ENCODE results near the gene KLF15. TPM values are rescaled to one million over a fixed set of nuclear protein-coding genes. Genes with fewer than 3 reads are reported as not detected.
"Not testable (repeated sequence)": the region's sequence is repeated elsewhere in the genome, so short reads cannot be mapped to it uniquely, and the experiment has no call there.

The KLF15 gene
- total RNA-seq, 1 experiment from 2014 or later: 0.26 TPM

DNA sequence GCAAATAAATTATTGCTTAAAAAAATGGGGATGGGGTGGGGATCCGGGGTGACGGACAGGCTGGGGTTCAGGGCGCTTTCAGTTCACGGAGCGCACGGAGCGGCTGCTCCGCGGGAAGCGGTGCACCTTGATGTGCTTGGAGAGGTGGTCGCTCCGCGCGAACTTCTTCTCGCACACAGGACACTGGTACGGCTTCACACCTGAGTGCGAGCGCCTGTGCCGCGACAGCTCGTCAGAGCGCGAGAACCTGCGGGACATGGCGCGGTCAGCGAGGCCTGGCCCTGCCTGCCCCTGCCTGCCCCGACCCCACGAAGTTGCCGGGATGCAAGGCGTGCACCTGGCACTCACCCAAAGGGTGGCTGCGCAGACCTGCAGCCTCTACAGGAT is 13.6 kb downstream of the KLF15 start:
- DNase-seq: no peak
- no peaks in the 10 kb centered on the region for H3K36me3 ChIP-seq
- H3K27me3 ChIP-seq: no peaks in the 10 kb centered on the region
- no peaks in the 10 kb centered on the region; the same call in 1 of the 2 replicates for H3K9me3 ChIP-seq
- H3K4me3 ChIP-seq: no peak overlapping the region

DNA sequence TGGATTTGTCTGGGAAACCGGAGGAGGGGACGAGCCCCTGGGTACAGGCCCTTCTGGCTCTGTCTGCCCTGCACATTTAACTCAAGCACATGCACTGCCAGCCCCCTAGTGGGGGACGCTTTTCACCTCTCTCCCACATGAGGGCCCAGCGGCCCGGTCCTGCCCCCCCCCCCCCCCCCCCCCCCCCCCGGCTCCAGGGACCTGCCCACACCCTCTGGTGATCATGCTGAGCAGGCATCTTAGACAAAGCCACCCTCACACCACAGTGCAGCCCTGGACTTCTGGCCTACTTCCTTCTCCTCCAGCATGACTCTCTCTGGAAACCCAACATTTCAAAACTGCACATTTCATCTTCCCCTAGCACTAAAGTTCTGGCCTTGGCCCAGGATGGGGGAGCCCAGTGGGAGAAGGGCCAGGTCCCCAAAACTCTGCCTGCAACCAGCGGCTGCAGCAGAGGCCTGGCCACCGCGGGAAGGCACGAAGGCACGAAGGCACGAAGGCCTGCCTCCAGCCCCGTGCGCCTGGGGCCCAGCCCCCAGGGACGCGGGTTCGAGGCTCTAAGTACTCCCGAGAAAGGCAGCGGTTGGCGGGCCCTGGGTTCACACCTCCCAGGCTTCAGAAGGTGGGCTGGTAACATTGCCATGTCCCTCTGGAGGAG is 14.1 kb downstream of the KLF15 start:
- Histone ChIP-seq H3K27me3 (no peaks in the 10 kb centered on the region), H3K4me3 (no peak overlapping the region), H3K36me3 (no peaks in the 10 kb centered on the region), H3K9me3 (no peaks in the 10 kb centered on the region; the same call in 1 of the 2 replicates)
- no peak for DNase-seq

DNA sequence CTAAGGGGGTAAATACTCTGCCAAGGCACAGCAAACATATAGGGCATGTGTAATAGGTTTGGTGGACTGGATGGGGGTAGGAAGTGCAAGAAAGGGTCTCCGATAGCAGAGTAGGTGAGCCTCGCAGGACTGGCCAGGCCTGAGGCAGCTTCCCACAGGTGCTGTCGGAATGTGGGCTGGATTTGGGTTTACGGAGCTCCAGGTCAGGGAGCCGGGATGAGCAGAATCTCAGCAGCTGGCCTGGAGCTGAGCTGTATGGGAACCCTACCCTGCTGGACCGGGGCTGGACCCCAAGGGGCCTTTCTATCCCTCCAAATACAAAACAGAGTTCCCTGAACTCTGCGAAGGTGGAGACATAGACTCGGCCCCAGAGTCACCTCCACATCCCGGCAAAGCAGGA is 15.0 kb downstream of the KLF15 start:
- Histone ChIP-seq H3K4me3 (no peak overlapping the region), H3K9me3 (no peaks in the 10 kb centered on the region; the same call in 1 of the 2 replicates), H3K36me3 (no peaks in the 10 kb centered on the region), H3K27me3 (no peaks in the 10 kb centered on the region)
- no peak for DNase-seq

DNA sequence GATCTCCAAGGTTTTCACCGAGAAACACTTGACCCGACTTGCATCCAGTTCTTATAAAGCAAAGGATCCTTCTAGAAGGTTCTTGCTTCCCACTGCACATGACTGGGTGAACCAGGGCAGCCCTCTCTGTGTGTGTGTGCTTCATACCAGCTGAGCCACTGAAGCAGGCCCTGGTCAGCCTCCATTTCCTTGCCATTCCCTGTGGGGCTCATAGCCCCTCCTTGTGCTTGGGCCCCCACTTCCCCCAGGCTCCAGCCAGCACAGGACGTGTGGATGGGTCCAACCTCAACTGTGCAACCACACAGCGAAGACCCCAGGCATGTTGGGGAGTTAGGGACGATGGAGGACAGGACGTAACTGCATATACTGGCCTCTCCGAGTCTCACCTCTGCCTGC is 15.5 kb downstream of the KLF15 start:
- no peak for DNase-seq
- Histone ChIP-seq H3K9me3 (no peaks in the 10 kb centered on the region; the same call in 1 of the 2 replicates), H3K36me3 (no peaks in the 10 kb centered on the region), H3K4me3 (no peak overlapping the region), H3K27me3 (no peaks in the 10 kb centered on the region)

DNA sequence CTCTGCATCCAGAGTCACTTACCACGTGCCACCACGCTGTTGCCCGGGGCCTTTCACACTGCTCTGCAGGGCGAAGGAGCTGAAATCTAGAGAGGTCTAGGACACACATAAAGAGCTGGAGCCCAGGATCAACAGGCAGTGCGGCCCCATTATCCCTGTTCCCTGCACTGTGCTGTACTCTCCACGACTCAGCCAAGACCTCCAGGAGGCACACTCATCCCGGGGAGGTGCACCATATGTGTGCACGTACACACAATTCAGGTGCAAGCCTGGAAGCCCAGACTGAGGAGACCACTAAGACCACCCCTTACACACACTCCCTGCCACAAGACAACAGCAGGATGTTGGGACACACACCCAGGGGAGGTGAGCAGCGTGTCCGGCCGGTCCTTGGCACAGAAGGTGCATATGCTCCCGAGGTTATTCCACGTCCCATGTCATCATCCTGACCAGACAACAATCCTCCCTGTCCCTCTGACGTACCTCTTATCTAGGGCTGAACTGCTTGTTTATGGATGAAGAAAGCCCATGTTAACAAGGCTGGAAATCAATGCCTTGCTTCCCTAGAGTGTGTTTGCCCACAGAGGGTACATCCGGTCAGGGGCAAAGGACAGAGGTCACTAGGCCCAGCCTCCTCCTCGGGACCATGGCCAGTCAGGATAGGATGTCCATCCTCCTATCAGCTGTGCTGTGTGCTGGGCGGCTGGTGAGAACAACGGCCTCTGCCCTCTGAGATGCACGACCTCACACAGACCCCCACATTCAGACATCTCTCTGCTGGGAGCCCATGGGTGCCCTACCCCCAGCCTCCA is 16.1 kb downstream of the KLF15 start:
- H3K36me3 ChIP-seq: no peaks in the 10 kb centered on the region
- H3K9me3 ChIP-seq: no peaks in the 10 kb centered on the region; the same call in 1 of the 2 replicates
- no peak overlapping the region for H3K4me3 ChIP-seq
- no peaks in the 10 kb centered on the region for H3K27me3 ChIP-seq
- DNase-seq: no peak

DNA sequence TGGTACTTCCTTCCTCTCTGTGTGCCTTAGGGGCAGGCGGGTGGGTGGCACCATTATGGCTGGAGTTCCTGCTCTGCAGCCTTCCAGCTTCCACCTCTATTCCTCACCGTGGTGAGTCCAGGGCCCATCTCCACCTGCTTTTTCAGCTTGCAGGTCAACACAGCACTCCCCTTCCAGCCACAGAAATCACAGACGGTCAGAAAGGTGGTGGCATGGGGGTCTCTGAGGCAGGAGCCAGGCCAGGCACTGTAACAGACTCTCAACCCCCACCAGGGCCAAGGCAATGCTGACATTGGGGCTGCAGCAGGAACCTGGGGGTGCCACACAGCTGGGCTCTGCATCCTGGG is 16.6 kb downstream of the KLF15 start:
- no peaks in the 10 kb centered on the region for H3K27me3 ChIP-seq
- no peak for DNase-seq
- no peak overlapping the region for H3K4me3 ChIP-seq
- no peaks in the 10 kb centered on the region; the same call in 1 of the 2 replicates for H3K9me3 ChIP-seq
- H3K36me3 ChIP-seq: no peaks in the 10 kb centered on the region

DNA sequence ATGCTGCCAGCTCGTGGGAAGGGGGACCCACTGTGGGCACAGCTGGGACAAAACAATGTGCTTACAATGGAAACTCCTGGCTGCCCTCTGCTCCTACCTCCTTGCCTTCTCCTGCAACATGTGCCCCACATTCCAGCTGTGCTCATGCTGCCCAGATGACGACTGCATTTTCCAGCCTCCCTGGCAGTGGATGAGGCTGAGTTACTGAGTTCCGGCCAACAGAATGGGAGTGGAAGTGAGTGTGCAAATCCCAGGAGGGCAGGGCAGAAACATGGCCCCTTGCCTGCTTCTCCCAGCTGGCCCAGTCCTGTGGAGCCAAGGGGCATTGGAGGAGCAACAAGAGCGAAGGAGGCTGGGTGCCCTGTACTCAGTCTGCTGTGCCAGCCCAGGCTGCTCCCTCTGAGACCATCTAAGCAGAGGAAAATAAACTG is 17.1 kb downstream of the KLF15 start:
- Histone ChIP-seq H3K9me3 (no peaks in the 10 kb centered on the region; the same call in 1 of the 2 replicates), H3K27me3 (no peaks in the 10 kb centered on the region), H3K36me3 (no peaks in the 10 kb centered on the region), H3K4me3 (no peak overlapping the region)
- peak; percentile 87 for DNase-seq

DNA sequence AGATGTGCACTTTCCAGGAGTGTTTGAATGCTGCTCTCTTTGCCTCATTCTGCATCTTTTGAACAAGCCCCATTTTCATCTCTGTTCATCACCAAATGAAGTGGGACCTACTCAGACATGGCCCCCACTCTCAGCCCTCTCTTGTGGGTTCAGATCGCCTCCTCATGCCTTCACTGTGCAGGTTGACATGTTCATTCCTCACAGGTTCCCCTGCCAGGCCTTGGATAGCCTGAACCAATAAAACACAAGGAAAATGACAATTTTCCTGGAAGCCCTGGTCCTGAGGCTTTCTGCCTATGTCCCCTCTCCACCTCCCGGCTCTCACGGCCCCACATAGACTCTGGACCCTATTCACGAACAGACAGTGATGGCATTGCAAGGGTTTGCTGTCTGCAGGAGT is 17.7 kb downstream of the KLF15 start:
- Histone ChIP-seq H3K27me3 (no peaks in the 10 kb centered on the region), H3K9me3 (no peaks in the 10 kb centered on the region; the same call in 1 of the 2 replicates), H3K4me3 (no peak overlapping the region), H3K36me3 (no peaks in the 10 kb centered on the region)
- no peak for DNase-seq

DNA sequence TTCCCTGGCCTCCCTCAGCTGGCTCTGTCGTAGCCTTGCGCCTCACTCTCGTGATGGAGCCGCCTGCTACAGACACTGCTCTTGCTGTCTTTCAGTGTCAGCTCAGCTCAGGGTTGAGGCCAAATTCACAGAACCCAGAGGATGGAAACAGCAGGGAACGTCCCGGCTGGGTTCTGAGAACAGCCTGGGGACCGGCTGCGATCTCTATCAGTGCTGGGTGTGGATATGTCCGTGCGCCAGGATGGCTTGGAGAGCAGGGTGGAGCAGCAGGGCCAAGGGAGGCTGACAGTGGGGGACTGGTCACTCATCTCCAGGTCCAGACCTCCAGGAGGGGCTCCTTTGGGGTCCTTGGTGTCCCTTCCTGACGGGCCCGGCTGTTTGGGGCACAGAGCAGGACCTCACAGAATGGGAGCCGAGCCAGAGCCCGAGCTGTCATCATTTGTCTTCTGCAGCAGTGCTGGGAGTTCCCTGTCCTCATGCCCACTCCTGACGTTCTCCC is 18.4 kb downstream of the KLF15 start:
- Histone ChIP-seq H3K4me3 (no peak overlapping the region), H3K9me3 (no peaks in the 10 kb centered on the region; the same call in 1 of the 2 replicates), H3K27me3 (no peaks in the 10 kb centered on the region), H3K36me3 (no peaks in the 10 kb centered on the region)
- no peak for DNase-seq

DNA sequence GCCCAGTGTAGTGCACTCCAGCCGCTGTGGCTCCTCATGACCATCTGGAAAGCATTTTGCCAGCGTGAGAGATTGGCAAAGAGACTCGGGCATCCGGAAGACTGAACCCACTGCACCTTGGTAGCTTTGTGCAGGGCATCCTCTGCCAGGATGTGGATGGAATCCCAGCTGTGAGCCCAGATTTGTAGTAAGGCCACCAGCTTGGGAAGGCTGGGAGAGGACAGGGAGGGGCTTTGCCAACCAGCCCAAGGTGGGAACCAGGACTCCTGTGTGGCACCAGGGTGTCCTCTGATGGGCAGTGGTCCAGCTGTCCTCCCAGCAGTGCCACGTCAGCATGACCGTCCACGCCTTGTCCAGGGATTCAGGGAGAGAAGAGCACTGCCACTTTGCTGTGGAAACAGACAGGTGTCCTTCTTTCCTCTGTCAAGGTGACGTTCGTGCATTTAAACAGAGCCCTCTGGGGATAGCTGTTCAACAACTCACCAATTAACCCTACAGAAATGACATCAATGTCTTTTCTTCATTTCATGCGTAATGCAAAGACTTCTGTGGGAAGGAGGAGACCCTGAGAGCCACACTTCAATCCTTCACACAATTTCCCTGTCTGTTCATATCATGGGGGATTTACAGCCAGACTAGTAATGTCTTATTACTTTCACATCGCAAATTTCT is 19.1 kb downstream of the KLF15 start:
- H3K9me3 ChIP-seq: no peaks in the 10 kb centered on the region; the same call in 1 of the 2 replicates
- no peak overlapping the region for H3K4me3 ChIP-seq
- no peak for DNase-seq
- no peaks in the 10 kb centered on the region for H3K36me3 ChIP-seq
- no peaks in the 10 kb centered on the region for H3K27me3 ChIP-seq

DNA sequence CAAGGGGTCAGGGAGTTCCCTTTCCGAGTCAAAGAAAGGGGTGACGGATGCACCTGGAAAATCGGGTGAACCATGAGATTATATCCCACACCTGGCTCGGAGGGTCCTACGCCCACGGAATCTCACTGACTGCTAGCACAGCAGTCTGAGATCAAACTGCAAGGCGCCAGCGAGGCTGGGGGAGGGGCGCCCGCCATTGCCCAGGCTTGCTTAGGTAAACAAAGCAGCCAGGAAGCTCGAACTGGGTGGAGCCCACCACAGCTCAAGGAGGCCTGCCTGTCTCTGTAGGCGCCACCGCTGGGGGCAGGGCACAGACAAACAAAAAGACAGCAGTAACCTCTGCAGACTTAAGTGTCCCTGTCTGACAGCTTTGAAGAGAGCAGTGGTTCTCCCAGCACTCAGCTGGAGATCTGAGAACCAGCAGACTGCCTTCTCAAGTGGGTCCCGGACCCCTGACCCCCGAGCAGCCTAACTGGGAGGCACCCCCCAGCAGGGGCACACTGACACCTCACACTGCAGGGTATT is 25.3 kb downstream of the KLF15 start:
- not testable (repeated sequence) for H3K4me3 ChIP-seq, H3K36me3 ChIP-seq

DNA sequence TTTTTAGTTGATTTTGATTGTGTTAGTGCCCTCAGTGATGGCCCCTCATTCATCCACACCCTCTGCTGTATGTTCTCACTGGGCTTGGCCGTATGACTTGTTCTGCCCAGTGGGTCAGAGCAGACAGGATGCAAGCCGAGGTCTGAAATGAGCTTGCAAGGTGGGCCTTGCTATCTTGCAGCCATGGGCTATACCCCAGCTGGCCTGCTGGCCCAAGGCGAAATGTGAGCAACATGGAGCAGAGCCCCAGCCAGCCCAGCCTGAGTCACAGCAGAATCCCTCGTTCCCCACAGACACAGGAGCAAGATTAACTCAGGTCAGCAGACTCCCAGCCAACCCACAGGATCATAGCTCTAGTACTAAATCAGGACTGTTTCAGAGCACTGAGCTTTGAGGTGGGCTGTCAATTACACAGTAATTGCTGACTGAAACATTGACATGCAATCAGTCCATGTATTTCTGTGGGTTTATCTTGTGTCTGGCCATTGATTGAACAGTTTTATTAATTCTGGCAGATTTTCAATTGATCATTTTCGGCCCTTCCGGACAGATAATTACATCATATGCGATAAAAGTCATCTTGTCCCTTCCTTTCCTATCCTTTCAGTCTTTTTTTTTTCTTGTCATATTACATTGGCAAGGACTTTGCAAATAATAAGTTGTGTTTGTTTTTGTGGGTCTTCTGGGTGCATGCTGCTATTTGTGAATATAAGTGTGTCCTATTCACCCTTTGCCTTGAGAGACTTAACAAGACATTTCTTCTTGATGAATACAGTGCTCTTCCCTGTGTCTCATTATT is 27.1 kb downstream of the KLF15 start:
- H3K4me3 ChIP-seq: no peak overlapping the region
- peaks cover 13% of the 10 kb centered on the region; the same call in 1 of the 2 replicates for H3K9me3 ChIP-seq
- peaks cover 23% of the 10 kb centered on the region for H3K27me3 ChIP-seq
- no peaks in the 10 kb centered on the region for H3K36me3 ChIP-seq
- no peak for DNase-seq

More for the DNA sequence above, 25.3 kb downstream of the KLF15 start:
- DNase-seq: not testable (repeated sequence)
- peaks cover 18% of the 10 kb centered on the region for H3K27me3 ChIP-seq
- peaks cover 10% of the 10 kb centered on the region; the same call in 1 of the 2 replicates for H3K9me3 ChIP-seq

DNA sequence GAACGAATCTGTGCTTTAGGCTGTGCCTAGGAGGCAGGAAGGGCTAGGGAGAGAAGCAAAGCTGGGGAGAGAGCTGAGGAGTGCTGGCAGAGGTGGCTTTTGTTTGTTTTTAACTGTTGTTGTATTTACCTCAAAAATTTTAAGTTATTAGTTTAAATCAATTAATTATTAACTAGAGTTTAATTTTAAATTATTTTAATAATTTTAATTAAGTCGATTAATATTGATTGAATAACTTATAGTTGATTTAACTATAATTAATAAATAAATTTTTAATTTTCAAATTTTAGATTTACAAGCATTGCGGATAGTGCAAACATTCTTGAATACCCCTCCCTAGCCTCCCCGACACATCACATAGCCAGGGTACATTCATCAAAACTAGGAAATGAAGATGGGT is 30.6 kb downstream of the KLF15 start:
- no peak overlapping the region for H3K4me3 ChIP-seq
- DNase-seq: no peak
- peaks cover 23% of the 10 kb centered on the region for H3K27me3 ChIP-seq
- no peaks in the 10 kb centered on the region for H3K36me3 ChIP-seq
- peaks cover 13% of the 10 kb centered on the region; the same call in 1 of the 2 replicates for H3K9me3 ChIP-seq

DNA sequence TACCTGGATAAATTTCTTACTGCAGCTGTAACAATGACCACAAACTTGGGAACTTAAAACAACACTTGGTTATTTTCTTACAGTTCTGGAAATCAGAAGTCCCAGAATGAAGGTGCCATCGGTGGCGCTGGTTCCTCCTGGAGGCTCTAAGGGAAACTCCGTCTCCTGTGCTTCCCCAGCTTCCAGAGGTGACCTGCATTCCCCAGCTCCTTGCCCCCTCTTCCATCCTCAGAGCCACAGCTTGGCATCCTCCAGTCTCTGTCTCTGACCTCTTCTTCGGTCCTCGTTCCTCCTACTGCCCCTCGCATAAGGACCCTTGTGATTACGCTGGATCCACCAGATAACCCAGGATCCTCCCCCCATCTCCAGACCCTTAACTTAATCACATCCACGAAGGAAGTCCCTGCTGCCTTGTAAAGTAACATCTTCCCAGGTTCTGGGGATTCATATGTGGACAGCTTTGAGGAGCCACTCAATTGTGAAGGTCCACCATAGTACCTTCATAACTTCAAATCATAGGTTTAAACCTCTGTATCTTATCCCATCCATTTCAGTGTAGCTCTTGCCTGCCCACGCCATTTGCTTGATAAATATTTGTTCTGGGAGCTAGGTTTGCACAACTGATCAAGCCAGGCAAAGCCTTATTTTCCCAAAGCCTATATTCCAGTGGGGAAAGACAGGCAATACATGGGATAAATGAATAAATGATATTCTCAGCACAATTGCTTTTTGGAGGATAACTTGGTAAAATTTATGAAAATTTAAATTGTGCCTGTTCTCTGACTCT is 34.8 kb downstream of the KLF15 start:
- Histone ChIP-seq H3K9me3 (0 out of 2 replicates have a peak, but pooled peaks cover 2% of the 10 kb centered on the region), H3K36me3 (no peaks in the 10 kb centered on the region), H3K27me3 (peaks cover 10% of the 10 kb centered on the region), H3K4me3 (no peak overlapping the region)
- DNase-seq: no peak

DNA sequence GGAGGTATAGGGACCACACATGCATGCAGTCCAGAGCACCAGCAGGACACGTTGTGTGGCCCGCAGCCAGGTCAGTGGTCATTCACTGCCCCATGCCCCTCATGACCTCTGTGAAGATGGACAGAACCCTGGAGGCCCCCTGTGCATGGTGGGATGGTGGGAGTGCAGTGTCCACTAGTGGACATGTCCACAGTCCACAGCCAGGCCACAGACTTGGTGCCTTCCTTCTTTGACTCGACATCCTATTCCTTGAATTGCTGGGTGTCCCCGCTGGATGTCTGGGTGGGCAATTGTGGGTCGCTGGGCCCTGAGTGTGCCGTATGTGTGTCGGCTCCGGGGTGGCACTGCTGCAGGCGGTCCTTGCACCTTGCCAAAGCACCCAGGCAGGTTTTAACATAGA is 35.7 kb downstream of the KLF15 start:
- no peak overlapping the region for H3K4me3 ChIP-seq
- no peaks in the 10 kb centered on the region for H3K36me3 ChIP-seq
- no peak for DNase-seq
- peaks cover 3% of the 10 kb centered on the region for H3K27me3 ChIP-seq
- H3K9me3 ChIP-seq: 0 out of 2 replicates have a peak, but pooled peaks cover 2% of the 10 kb centered on the region
